Duodenal mucosa (tissue), 2 donors: ENCODE data around the gene MCUB.
"Not testable (repeated sequence)": the region's sequence is repeated elsewhere in the genome, so short reads cannot be mapped to it uniquely, and the experiment has no call there.

Source experiments
- H3K27ac ChIP-seq: one replicate; pipeline ENCODE4 v1.7.0; 2013; ENCODE audit warnings: low read depth, low read length
- H3K27me3 ChIP-seq, 2 donors: one replicate each; pipeline ENCODE4 v1.7.0; 2013; ENCODE audit warnings: low read length in 2 of 2, control low read depth in 1 of 2; ENCODE audit not compliant: insufficient read depth in 2 of 2, control insufficient read depth in 1 of 2
- H3K36me3 ChIP-seq, 2 donors: one replicate each; pipeline ENCODE4 v1.7.0; 2013; ENCODE audit warnings: low read length in 2 of 2, control low read depth in 1 of 2; ENCODE audit not compliant: insufficient read depth in 2 of 2, control insufficient read depth in 1 of 2
- H3K4me1 ChIP-seq, 2 donors: one replicate each; pipeline ENCODE4 v1.7.0; 2013; ENCODE audit warnings: low read length in 2 of 2, control low read depth in 1 of 2; ENCODE audit not compliant: insufficient read depth in 2 of 2, control insufficient read depth in 1 of 2
- H3K4me3 ChIP-seq, 2 donors: one replicate each; pipeline ENCODE4 v1.7.0; 2013; ENCODE audit warnings: low read length in 2 of 2, low read depth in 1 of 2
- H3K9ac ChIP-seq, 2 donors: one replicate each; pipeline ENCODE4 v1.7.0; 2013; ENCODE audit warnings: low read length in 2 of 2, low read depth in 1 of 2
- H3K9me3 ChIP-seq, 2 donors: one replicate each; pipeline ENCODE4 v1.7.0; 2013; ENCODE audit warnings: low read length in 2 of 2, control low read depth in 1 of 2; ENCODE audit not compliant: control insufficient read depth in 1 of 2

The MCUB gene

DNA sequence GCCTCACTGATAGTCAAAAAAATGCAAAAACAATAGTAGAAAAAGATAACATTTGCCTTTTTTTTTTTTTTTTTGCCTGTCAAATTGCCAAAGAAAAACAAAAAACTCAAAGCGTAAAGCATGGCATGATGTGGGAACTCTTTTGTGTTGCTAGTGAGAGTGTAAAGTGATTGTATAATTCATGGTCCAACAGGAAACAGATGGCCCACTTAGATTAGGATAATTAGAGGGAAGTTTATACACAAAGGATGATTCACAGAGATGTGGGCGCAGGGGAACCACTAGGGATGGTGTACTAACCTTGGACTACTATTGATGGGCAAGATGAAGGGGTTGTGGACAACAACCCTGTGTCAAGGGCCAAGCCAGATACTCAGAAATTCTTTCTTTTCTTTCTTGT, 16.4 kb downstream of the MCUB start:
- H3K27ac ChIP-seq, result no peak overlapping the region
- H3K4me3 ChIP-seq, result no peak overlapping the region
- no peaks in the 10 kb centered on the region for H3K4me1 ChIP-seq
- H3K9ac ChIP-seq, result no peak overlapping the region
- no peaks in the 10 kb centered on the region for H3K9me3 ChIP-seq
- H3K27me3 ChIP-seq, result no peaks in the 10 kb centered on the region
- no peaks in the 10 kb centered on the region for H3K36me3 ChIP-seq

DNA sequence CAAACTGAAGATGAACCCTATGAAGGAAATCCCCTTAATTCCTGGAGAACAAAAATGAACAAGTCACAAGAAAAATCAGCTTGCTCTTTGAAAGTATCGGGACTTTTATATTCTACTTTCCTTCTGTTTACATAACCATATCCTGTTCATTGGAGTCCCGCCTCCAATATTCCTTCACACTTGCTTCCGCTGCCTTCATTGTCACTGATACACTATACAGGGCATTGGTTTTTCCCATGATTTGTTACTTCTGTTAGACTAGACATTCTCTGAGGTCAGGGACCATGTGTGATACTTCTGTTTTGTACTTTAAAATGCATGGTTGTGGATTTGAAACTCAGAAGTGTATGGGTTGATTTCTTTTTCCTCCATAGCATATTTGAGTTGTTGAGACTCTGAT, 18.8 kb downstream of the MCUB start:
- Histone ChIP-seq H3K27ac (no peak overlapping the region), H3K4me1 (no peaks in the 10 kb centered on the region), H3K36me3 (no peaks in the 10 kb centered on the region), H3K27me3 (no peaks in the 10 kb centered on the region), H3K9me3 (no peaks in the 10 kb centered on the region), H3K9ac (no peak overlapping the region), H3K4me3 (no peak overlapping the region)

DNA sequence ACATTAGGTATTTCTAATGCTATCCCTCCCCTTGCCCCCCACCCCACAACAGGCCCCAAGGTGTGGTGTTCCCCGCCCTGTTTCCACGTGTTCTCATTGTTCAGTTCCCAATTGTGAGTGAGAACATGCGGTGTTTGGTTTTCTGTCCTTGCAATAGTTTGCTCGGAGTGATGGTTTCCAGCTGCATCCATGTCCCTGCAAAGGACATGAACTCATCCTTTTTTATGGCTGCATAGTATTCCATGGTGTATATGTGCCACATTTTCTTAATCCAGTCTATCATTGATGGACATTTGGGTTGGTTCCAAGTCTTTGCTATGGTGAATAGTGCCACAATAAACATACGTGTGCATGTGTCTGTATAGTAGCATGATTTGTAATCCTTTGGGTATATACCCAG, 20.0 kb downstream of the MCUB start:
- not testable (repeated sequence) for H3K36me3 ChIP-seq, H3K27me3 ChIP-seq, H3K9me3 ChIP-seq, H3K27ac ChIP-seq, H3K9ac ChIP-seq, H3K4me3 ChIP-seq, H3K4me1 ChIP-seq

DNA sequence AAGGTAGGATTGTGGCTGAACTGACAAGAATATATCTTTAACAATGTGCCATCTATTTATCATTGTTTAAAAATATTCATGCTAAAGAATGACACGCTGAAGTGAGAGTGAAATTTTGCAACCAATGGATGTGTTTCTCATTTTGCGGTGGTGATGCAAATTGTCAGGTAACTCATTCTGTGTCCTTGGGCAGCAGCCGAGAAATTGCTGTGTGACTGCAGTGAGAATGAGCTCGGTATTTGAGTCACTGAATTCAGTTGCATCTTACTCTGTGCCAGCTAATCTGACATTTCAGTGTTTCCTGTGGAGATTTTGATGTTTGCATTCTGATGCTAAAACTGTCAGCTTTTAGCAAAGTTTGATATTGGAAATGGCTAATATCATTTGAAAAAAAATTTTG, 28.1 kb downstream of the MCUB start:
- Histone ChIP-seq H3K36me3 (no peaks in the 10 kb centered on the region), H3K9me3 (no peaks in the 10 kb centered on the region), H3K4me3 (no peak overlapping the region), H3K9ac (no peak overlapping the region), H3K27me3 (no peaks in the 10 kb centered on the region), H3K4me1 (no peaks in the 10 kb centered on the region), H3K27ac (no peak overlapping the region)

DNA sequence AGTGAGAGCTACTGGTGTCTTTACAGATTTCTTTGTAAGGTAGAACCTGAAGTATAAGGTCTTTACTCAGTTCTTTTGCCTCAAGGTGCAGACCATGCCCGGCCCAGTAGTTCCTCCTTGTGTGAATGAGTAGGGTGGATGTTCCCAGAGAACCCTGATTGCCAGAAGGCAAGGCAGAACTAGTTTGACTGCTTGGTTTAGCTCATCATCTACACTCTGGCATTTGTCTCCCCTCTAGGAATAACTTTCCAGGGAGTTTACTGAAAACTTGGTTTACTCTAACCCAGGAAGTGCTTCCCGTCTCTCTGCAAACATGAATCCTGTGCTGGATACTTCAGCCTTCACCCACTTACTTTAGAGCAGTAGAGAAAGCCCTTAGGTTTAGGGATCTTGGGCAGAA, 29.1 kb downstream of the MCUB start:
- H3K9ac ChIP-seq, result no peak overlapping the region
- no peak overlapping the region for H3K27ac ChIP-seq
- no peaks in the 10 kb centered on the region for H3K27me3 ChIP-seq
- no peak overlapping the region for H3K4me3 ChIP-seq
- H3K36me3 ChIP-seq, result no peaks in the 10 kb centered on the region
- H3K9me3 ChIP-seq, result no peaks in the 10 kb centered on the region
- H3K4me1 ChIP-seq, result no peaks in the 10 kb centered on the region

DNA sequence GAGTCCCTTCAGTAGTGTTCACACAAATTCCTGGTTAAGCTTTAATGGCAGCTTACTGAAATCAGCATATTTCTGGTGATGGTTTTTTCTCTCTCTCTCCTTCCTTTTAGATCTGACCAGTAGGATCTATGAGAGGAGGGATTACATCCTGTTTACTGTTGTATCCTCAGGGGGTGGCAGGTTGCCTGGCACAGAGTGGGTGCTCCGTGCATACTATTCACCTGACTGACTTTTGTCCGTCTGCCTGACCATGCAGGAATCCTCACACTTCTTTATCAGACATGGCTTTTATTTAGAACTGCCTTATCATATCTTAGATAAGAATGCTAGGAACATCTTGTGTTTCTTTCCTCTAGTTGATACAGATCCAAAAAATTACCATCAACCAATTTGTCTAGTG, 29.6 kb downstream of the MCUB start:
- Histone ChIP-seq H3K4me3 (no peak overlapping the region), H3K4me1 (no peaks in the 10 kb centered on the region), H3K9me3 (no peaks in the 10 kb centered on the region), H3K36me3 (no peaks in the 10 kb centered on the region), H3K9ac (no peak overlapping the region), H3K27me3 (no peaks in the 10 kb centered on the region), H3K27ac (no peak overlapping the region)

DNA sequence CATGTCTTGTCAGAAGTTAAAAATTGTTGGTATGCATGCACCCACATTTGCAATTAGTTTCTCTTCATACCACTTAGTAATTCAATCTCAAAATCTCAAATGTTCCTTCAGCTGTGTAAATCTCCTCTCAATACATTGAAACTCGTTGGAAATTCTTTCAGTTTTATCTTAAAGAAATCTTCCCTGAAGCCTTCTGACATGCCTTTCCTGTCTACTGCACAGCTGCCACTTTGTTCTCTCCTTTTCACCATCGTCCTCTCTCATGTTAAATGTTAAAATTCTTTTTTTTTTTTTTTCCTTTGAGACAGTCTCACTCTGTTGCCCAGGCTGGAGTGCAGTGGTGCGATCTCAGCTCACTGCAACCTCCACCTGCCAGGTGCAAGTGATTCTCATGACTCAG, 30.9 kb downstream of the MCUB start:
- H3K4me1 ChIP-seq, result no peaks in the 10 kb centered on the region
- no peaks in the 10 kb centered on the region for H3K9me3 ChIP-seq
- H3K27me3 ChIP-seq, result no peaks in the 10 kb centered on the region
- H3K36me3 ChIP-seq, result no peaks in the 10 kb centered on the region
- H3K9ac ChIP-seq, result no peak overlapping the region
- no peak overlapping the region for H3K4me3 ChIP-seq
- no peak overlapping the region for H3K27ac ChIP-seq

DNA sequence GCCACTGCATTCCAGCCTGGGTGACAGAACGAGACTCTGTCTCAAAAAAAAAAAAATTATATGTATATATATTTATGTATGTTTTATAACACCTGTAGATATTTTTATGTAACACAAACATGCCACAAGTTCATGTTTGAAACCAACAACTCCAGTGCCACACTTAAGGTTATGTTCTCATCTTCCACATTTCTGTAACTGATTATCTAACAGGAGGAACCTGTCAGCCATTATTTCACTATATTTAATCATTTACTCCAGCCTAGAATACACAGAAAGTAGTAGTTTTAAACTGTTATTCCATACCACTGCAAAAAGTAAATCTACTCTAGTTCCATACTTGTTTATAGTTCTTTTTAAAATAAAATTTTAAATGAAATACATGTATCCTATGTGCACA, 32.3 kb downstream of the MCUB start:
- Histone ChIP-seq H3K36me3 (no peaks in the 10 kb centered on the region), H3K9me3 (no peaks in the 10 kb centered on the region), H3K4me3 (no peak overlapping the region), H3K9ac (no peak overlapping the region), H3K4me1 (no peaks in the 10 kb centered on the region), H3K27me3 (no peaks in the 10 kb centered on the region), H3K27ac (no peak overlapping the region)

DNA sequence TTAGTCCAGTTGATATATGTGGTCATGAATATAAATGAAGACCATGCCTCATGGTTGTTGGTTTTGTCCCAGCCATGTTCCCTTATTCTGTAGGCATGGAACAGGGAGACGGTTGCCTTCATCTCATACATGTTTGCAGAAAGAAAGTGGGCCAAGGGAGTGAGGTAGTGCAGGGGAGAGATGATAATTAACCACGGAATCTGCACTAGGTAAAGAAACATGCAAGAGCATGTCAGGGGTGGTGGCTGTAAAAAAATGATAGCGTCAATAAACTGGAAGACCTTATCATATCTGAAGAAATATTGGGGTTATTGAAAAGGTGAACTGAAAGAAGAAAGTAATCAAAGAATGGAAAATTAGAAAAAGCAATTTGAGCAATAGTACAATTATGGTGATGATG, 35.1 kb downstream of the MCUB start:
- H3K27ac ChIP-seq, H3K4me3 ChIP-seq, H3K9me3 ChIP-seq, H3K36me3 ChIP-seq, H3K9ac ChIP-seq, H3K27me3 ChIP-seq, H3K4me1 ChIP-seq: not testable (repeated sequence)

DNA sequence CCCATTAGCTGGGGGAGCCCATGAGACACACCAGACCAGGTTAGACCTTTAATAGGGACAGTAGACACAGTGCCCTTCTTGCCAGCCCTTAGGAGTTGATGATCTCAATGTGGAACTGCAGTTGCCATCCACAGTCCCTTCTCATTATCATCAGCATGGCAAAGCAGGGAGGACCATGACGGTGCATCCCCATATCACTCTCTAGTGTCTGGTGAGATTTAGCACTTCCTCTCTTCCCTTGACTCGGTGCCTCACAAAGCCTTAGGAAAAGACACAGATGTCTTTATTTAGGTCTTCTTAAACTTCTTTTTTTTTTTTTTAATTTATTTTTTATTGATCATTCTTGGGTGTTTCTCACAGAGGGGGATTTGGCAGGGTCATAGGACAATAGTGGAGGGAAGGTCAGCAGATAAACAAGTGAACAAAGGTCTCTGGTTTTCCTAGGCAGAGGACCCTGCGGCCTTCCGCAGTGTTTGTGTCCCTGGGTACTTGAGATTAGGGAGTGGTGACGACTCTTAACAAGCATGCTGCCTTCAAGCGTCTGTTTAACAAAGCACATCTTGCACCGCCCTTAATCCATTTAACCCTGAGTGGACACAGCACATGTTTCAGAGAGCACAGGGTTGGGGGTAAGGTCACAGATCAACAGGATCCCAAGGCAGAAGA, 36.5 kb downstream of the MCUB start:
- not testable (repeated sequence) for H3K4me1 ChIP-seq, H3K9ac ChIP-seq, H3K27me3 ChIP-seq, H3K4me3 ChIP-seq, H3K36me3 ChIP-seq, H3K27ac ChIP-seq, H3K9me3 ChIP-seq

DNA sequence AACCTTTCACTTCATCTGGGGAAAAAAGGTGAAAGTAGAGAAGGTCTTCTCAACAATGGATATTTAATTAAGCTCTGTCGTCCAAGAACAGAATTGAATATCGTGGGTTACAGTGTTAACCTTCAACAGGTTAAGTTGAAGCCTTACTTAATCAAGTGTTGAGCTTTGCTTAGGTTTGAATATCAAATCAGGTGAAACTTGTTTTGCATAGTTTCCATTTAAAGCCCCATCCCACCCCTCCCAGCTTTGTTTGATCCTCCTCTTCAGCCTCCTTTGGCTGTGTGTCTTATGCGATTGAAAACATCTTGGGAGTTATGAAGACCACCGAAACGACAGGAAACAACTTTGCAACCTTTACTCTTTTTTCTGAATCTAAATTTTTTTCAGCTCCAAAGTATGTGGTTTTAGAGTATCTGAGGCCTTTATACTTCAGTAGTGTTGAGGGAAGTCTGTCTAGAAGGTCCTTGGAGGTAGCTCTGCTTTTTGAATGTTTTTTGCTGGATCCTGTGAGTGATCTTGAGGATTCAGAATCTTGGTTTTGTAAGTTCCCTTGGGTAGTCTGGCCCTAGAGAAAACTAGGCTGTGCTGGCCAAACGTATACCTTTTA, 39.1 kb downstream of the MCUB start:
- Histone ChIP-seq H3K9ac (no peak overlapping the region), H3K4me3 (no peak overlapping the region), H3K27ac (no peak overlapping the region), H3K36me3 (no peaks in the 10 kb centered on the region), H3K9me3 (no peaks in the 10 kb centered on the region), H3K4me1 (no peaks in the 10 kb centered on the region), H3K27me3 (no peaks in the 10 kb centered on the region)
